SK-N-SH treated with all-trans-retinoic acid at 6 μM for 48 hours (cell line): ENCODE results near the gene MYO18A.
"Not testable (repeated sequence)": the region's sequence is repeated elsewhere in the genome, so short reads cannot be mapped to it uniquely, and the experiment has no call there.

Experiments used
- ATAC-seq: fragments of 200-7000 bp; cut with Tn5 transposase; 3 replicates; pipeline ENCODE4 v1.9.1; 2020; ENCODE audit warnings: mild to moderate bottlenecking, moderate library complexity
- ARNTL ChIP-seq: fragments of 450-650 bp; formaldehyde crosslinking; IDR thresholded peaks from 2 replicates; pipeline ENCODE4 v1.5.0; 2020; ENCODE audit warnings: low read depth, mild to moderate bottlenecking, moderate library complexity, borderline replicate concordance
- BACH2 ChIP-seq: fragments of 250-450 bp; sonication (Bioruptor Pico); IDR thresholded peaks from 2 replicates; pipeline ENCODE4 v1.9.0; 2021; ENCODE audit warnings: mild to moderate bottlenecking, borderline replicate concordance
- CSDC2 ChIP-seq: fragments of 250-450 bp; sonication (Bioruptor Pico); IDR thresholded peaks from 2 replicates; pipeline ENCODE4 v1.5.0; 2020; ENCODE audit warnings: mild to moderate bottlenecking, moderate library complexity
- ESRRG ChIP-seq: fragments of 250-450 bp; sonication (Bioruptor Pico); IDR thresholded peaks from 2 replicates; pipeline ENCODE4 v1.6.1; 2021; ENCODE audit warnings: mild to moderate bottlenecking
- GLIS3 ChIP-seq: fragments of 250-450 bp; sonication (Bioruptor Pico); IDR thresholded peaks from 2 replicates; pipeline ENCODE4 v1.5.0; 2020; ENCODE audit warnings: mild to moderate bottlenecking, moderate library complexity
- ISL1 ChIP-seq: fragments of 250-450 bp; sonication (Bioruptor Pico); IDR thresholded peaks from 2 replicates; pipeline ENCODE4 v2.1.2; 2022; ENCODE audit warnings: mild to moderate bottlenecking, moderate library complexity
- OSR1 ChIP-seq: fragments of 250-450 bp; sonication (Bioruptor Pico); IDR thresholded peaks from 2 replicates; pipeline ENCODE4 v1.8.0; 2022; ENCODE audit warnings: moderate library complexity, mild to moderate bottlenecking, inconsistent platforms
- PPARA ChIP-seq: fragments of 250-450 bp; sonication (Bioruptor Pico); IDR thresholded peaks from 2 replicates; pipeline ENCODE4 v1.5.0; 2020; ENCODE audit warnings: mild to moderate bottlenecking, borderline replicate concordance
- RARB ChIP-seq: fragments of 250-450 bp; sonication (Bioruptor Pico); IDR thresholded peaks from 2 replicates; pipeline ENCODE4 v1.8.0; 2021; ENCODE audit warnings: mild to moderate bottlenecking, moderate library complexity
- SNAI2 ChIP-seq: fragments of 250-450 bp; sonication (Bioruptor Pico); IDR thresholded peaks from 2 replicates; pipeline ENCODE4 v1.5.0; 2020; ENCODE audit warnings: mild to moderate bottlenecking, moderate library complexity
- TCF4 ChIP-seq: fragments of 250-450 bp; sonication (Bioruptor Pico); IDR thresholded peaks from 2 replicates; pipeline ENCODE4 v1.8.0; 2021; ENCODE audit warnings: mild to moderate bottlenecking, moderate library complexity, borderline replicate concordance
- TOX ChIP-seq: fragments of 250-450 bp; sonication (Bioruptor Pico); IDR thresholded peaks from 2 replicates; pipeline ENCODE4 v1.8.0; 2021; ENCODE audit warnings: mild to moderate bottlenecking, moderate library complexity, borderline replicate concordance
- TSHZ2 ChIP-seq: fragments of 250-450 bp; sonication (Bioruptor Pico); IDR thresholded peaks from 2 replicates; pipeline ENCODE4 v1.5.0; 2020; ENCODE audit warnings: mild to moderate bottlenecking, moderate library complexity
- ZC3H10 ChIP-seq: fragments of 250-450 bp; sonication (Bioruptor Pico); IDR thresholded peaks from 2 replicates; pipeline ENCODE4 v1.5.1; 2021; ENCODE audit warnings: mild to moderate bottlenecking, moderate library complexity
- ZFP3 ChIP-seq: fragments of 250-450 bp; sonication (Bioruptor Pico); IDR thresholded peaks from 2 replicates; pipeline ENCODE4 v1.5.0; 2020; ENCODE audit warnings: mild to moderate bottlenecking, moderate library complexity
- ZFP30 ChIP-seq: fragments of 450-650 bp; formaldehyde crosslinking; IDR thresholded peaks from 2 replicates; pipeline ENCODE4 v1.5.0; 2022; ENCODE audit warnings: mild to moderate bottlenecking, moderate library complexity
- ZNF565 ChIP-seq: fragments of 450-650 bp; formaldehyde crosslinking; conservative IDR thresholded peaks from 2 replicates; pipeline ENCODE4 v1.5.0; 2020; ENCODE audit warnings: low read depth, mild to moderate bottlenecking, moderate library complexity
- ZNF70 ChIP-seq: fragments of 450-650 bp; formaldehyde crosslinking; IDR thresholded peaks from 2 replicates; pipeline ENCODE4 v1.5.0; 2020; ENCODE audit warnings: mild to moderate bottlenecking, moderate library complexity
- TF ChIP-seq, protein P1 (sequence below): fragments of 250-450 bp; sonication (Bioruptor Pico); IDR thresholded peaks from 2 replicates; pipeline ENCODE4 v1.5.1; 2020; ENCODE audit warnings: low read depth, mild to moderate bottlenecking, moderate library complexity
- TF ChIP-seq, protein P2 (sequence below): fragments of 250-450 bp; sonication (Bioruptor Pico); IDR thresholded peaks from 2 replicates; pipeline ENCODE4 v1.5.1; 2021; ENCODE audit warnings: mild to moderate bottlenecking, moderate library complexity
- TF ChIP-seq, protein P3 (sequence below): fragments of 250-450 bp; sonication (Bioruptor Pico); IDR thresholded peaks from 2 replicates; pipeline ENCODE4 v1.8.0; 2020; ENCODE audit warnings: mild to moderate bottlenecking, moderate library complexity, borderline replicate concordance

Gene MYO18A

GRCh38 chr17:29090108-29090507 lies 90.1 kb downstream of the MYO18A start (continued):
- no peak for TF ChIP-seq ESRRG (CRISPR knock-in tag)
- no peak for TF ChIP-seq ISL1 (CRISPR knock-in tag)
- TF ChIP-seq GLIS3 (CRISPR knock-in tag), result no peak
- no peak for TF ChIP-seq ZC3H10 (CRISPR knock-in tag)
- TF ChIP-seq, protein P1, sequence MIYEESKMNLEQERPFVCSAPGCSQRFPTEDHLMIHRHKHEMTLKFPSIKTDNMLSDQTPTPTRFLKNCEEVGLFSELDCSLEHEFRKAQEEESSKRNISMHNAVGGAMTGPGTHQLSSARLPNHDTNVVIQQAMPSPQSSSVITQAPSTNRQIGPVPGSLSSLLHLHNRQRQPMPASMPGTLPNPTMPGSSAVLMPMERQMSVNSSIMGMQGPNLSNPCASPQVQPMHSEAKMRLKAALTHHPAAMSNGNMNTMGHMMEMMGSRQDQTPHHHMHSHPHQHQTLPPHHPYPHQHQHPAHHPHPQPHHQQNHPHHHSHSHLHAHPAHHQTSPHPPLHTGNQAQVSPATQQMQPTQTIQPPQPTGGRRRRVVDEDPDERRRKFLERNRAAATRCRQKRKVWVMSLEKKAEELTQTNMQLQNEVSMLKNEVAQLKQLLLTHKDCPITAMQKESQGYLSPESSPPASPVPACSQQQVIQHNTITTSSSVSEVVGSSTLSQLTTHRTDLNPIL (CRISPR knock-in tag), result no peak
- TF ChIP-seq TCF4, result no peak
- no peak for TF ChIP-seq ZNF565 (CRISPR knock-in tag)

GRCh38 chr17:29089601-29090044 lies 90.6 kb downstream of the MYO18A start:
- ATAC-seq, result no peak
- TF ChIP-seq RARB (CRISPR knock-in tag) (no peak), TSHZ2 (CRISPR knock-in tag) (no peak), SNAI2 (CRISPR knock-in tag) (no peak), TOX (CRISPR knock-in tag) (no peak), PPARA (no peak), BACH2 (CRISPR knock-in tag) (no peak), GLIS3 (CRISPR knock-in tag) (no peak), ZFP30 (CRISPR knock-in tag) (no peak)

DNA sequence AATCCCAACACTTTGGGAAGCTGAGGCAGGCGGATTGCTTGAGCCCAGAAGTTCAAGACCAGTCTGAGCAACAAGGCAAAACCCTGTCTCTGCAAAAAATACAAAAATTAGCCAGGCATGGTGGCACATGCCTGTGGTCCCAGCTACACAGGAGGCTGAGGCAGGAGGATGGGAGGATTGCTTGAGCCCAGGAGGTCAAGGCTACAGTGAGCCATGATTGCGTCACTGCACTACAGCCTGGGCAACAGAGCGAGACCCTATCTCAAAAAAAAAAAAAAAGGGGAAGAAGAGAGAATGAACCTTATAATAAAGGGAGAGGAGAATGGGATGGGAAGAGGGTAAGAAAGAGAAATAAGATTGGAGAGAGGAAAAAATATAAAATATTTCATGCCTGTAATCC lies 91.4 kb downstream of the MYO18A start:
- not testable (repeated sequence) for ATAC-seq

GRCh38 chr17:29086628-29087332 lies 93.4 kb downstream of the MYO18A start:
- TF ChIP-seq ARNTL (CRISPR knock-in tag) (no peak), OSR1 (CRISPR knock-in tag) (no peak), ZNF70 (CRISPR knock-in tag) (no peak), PPARA (no peak), CSDC2 (CRISPR knock-in tag) (no peak), BACH2 (CRISPR knock-in tag) (no peak), TOX (CRISPR knock-in tag) (no peak), GLIS3 (CRISPR knock-in tag) (no peak), TSHZ2 (CRISPR knock-in tag) (no peak), ZNF565 (CRISPR knock-in tag) (no peak), ZFP3 (CRISPR knock-in tag) (no peak), ESRRG (CRISPR knock-in tag) (no peak)
- TF ChIP-seq, protein P2, sequence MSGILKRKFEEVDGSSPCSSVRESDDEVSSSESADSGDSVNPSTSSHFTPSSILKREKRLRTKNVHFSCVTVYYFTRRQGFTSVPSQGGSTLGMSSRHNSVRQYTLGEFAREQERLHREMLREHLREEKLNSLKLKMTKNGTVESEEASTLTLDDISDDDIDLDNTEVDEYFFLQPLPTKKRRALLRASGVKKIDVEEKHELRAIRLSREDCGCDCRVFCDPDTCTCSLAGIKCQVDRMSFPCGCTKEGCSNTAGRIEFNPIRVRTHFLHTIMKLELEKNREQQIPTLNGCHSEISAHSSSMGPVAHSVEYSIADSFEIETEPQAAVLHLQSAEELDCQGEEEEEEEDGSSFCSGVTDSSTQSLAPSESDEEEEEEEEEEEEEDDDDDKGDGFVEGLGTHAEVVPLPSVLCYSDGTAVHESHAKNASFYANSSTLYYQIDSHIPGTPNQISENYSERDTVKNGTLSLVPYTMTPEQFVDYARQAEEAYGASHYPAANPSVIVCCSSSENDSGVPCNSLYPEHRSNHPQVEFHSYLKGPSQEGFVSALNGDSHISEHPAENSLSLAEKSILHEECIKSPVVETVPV (CRISPR knock-in tag), result no peak
- TF ChIP-seq, protein P3, sequence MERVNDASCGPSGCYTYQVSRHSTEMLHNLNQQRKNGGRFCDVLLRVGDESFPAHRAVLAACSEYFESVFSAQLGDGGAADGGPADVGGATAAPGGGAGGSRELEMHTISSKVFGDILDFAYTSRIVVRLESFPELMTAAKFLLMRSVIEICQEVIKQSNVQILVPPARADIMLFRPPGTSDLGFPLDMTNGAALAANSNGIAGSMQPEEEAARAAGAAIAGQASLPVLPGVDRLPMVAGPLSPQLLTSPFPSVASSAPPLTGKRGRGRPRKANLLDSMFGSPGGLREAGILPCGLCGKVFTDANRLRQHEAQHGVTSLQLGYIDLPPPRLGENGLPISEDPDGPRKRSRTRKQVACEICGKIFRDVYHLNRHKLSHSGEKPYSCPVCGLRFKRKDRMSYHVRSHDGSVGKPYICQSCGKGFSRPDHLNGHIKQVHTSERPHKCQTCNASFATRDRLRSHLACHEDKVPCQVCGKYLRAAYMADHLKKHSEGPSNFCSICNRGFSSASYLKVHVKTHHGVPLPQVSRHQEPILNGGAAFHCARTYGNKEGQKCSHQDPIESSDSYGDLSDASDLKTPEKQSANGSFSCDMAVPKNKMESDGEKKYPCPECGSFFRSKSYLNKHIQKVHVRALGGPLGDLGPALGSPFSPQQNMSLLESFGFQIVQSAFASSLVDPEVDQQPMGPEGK (CRISPR knock-in tag), result no peak
- TF ChIP-seq, protein P1 (CRISPR knock-in tag), result no peak
- ATAC-seq, result no peak
